ENCODE data around the gene MAP3K14. TPM values are rescaled to one million over a fixed set of nuclear protein-coding genes. Genes with fewer than 3 reads are reported as not detected.

MAP3K14 gene
- total RNA-seq, 4 donors from 2014 or later: 9.6 to 14.4 (median 11.9) TPM

DNA sequence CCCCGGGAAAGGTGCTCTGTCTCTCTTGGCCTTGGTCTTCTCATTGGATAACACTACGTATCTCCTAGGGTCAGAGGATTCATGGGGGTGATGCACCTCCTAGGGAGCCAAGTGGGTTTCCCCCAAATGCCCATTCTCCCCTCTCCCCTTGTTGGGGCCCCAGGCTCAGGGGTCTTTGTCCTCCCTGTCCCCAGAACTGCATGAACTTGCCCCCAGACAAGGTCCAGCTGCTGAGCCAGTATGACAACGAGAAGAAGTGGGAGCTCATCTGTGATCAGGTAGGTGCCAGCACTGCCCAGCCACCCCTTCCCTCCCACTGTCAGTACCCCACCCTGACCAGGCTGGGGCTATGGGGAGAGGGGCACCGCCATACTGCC is 86.4 kb downstream of the MAP3K14 start:
- H3K36me3 ChIP-seq: no peaks in the 10 kb centered on the region
- 90% methylated on average over 3 of the region's 4 CpGs for WGBS
- H3K4me1 ChIP-seq: peaks cover 62% of the 10 kb centered on the region
- no peaks in the 10 kb centered on the region for H3K9me3 ChIP-seq
- H3K27ac ChIP-seq: peak overlapping the region; percentile 79
- TF ChIP-seq, protein P1, sequence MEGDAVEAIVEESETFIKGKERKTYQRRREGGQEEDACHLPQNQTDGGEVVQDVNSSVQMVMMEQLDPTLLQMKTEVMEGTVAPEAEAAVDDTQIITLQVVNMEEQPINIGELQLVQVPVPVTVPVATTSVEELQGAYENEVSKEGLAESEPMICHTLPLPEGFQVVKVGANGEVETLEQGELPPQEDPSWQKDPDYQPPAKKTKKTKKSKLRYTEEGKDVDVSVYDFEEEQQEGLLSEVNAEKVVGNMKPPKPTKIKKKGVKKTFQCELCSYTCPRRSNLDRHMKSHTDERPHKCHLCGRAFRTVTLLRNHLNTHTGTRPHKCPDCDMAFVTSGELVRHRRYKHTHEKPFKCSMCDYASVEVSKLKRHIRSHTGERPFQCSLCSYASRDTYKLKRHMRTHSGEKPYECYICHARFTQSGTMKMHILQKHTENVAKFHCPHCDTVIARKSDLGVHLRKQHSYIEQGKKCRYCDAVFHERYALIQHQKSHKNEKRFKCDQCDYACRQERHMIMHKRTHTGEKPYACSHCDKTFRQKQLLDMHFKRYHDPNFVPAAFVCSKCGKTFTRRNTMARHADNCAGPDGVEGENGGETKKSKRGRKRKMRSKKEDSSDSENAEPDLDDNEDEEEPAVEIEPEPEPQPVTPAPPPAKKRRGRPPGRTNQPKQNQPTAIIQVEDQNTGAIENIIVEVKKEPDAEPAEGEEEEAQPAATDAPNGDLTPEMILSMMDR (IDR thresholded peaks at IDR 0.05): no peak
- TF ChIP-seq POLR2AphosphoS5 (IDR thresholded peaks at IDR 0.05) (no peak), POLR2A (IDR thresholded peaks at IDR 0.05) (no peak)
- no peak for DNase-seq (ENCODE audit: low spot score in 2 of 2)
- H3K4me3 ChIP-seq: no peak overlapping the region
- no peaks in the 10 kb centered on the region for H3K27me3 ChIP-seq

DNA sequence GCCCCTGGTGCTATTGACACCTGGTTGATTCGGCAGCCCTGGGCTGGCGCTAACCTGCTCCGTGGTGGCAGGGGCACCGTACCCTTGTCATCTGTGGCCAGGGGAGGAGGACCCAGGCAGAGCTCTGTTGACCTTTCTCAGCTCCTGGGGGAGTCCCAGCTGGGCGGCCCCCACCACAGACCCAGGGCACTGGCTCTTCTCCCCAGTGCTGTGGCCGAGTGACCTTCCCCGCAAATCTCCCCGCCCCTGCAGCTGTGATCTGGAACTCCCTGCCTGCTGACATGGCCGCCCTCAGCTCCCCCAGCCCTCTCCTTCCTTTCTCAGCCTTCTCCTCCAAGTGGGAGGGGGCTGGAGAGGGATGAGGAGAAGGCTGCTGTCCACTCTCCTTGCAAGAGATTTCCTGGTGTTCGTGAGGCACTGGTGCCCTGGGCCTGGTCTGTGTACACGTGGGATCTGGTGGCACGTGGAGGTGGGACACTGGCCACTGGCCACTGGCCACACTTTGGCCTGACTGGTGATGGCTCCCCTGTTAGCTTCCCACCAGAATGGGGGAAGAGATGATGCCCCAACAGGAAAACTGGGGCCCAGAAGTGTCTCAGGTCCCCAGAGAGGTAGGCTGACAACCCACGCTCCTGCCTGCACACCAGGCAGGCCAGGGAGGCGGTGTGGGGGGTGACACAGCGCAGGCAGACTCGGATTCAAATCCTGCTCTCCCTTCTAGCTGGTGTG is 87.0 kb downstream of the MAP3K14 start:
- DNase-seq (ENCODE audit: low spot score in 2 of 2): no peak
- no peak for TF ChIP-seq POLR2AphosphoS5 (IDR thresholded peaks at IDR 0.05)
- TF ChIP-seq, protein P1 (IDR thresholded peaks at IDR 0.05): no peak
- TF ChIP-seq EP300 (IDR thresholded peaks at IDR 0.05): no peak
- TF ChIP-seq POLR2A (IDR thresholded peaks at IDR 0.05): no peak
- Histone ChIP-seq H3K4me1 (peaks cover 66% of the 10 kb centered on the region), H3K4me3 (no peak overlapping the region), H3K36me3 (no peaks in the 10 kb centered on the region), H3K27me3 (no peaks in the 10 kb centered on the region), H3K27ac (peak overlapping the region; percentile 79), H3K9me3 (no peaks in the 10 kb centered on the region)
- 67% methylated on average over 9 of the region's 16 CpGs for WGBS

DNA sequence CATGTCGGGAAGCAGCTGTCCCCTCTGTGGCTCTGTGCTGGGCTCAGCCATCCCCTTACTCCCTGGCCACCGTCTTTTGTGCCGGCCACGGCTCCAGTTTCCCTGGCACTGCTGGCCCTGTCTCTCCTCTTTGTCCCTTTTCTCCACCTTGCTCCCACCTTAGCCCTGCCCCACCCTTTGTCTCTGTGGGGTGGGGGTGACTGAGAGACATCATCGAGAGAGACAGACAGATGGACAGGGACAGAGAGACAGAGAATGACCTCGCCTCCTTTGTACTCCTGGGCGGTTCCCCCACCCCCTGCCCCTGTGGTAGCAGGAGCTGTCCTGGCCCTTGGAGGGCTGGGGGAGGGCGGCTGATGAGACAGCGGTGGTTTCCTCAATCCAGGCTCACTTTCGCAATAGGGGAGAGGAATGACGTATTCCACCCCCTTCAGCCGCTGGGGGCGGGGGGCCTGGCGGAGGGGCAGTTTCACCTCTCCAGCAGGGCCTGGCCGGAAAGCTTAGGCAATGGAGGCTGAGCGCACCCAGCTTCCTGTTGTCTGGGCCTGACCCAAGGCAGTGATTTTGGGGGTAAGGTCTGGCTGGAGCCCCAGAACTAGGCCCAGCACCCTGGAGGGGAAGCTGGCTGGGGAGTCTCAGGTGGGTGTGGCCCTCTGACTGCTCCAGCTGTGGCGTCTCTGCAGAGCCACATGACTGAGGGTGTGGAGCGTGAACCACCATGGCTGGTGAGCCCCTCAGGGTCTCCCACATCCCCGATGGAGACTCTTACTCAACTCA is 87.9 kb downstream of the MAP3K14 start:
- Histone ChIP-seq H3K27me3 (no peaks in the 10 kb centered on the region), H3K9me3 (no peaks in the 10 kb centered on the region), H3K27ac (peak overlapping the region; percentile 79), H3K4me1 (peaks cover 71% of the 10 kb centered on the region), H3K36me3 (no peaks in the 10 kb centered on the region), H3K4me3 (peak overlapping the region; percentile 11)
- TF ChIP-seq, protein P1 (IDR thresholded peaks at IDR 0.05): no peak
- TF ChIP-seq POLR2AphosphoS5 (IDR thresholded peaks at IDR 0.05): peak in 2 of 3 donors; percentile 65 to 67
- peak in 1 of 2 donors; percentile 15 for TF ChIP-seq POLR2A (IDR thresholded peaks at IDR 0.05)
- DNase-seq (ENCODE audit: low spot score in 2 of 2): peak; percentile 94 to 96
- WGBS: 43% methylated on average over 17 of the region's 19 CpGs

DNA sequence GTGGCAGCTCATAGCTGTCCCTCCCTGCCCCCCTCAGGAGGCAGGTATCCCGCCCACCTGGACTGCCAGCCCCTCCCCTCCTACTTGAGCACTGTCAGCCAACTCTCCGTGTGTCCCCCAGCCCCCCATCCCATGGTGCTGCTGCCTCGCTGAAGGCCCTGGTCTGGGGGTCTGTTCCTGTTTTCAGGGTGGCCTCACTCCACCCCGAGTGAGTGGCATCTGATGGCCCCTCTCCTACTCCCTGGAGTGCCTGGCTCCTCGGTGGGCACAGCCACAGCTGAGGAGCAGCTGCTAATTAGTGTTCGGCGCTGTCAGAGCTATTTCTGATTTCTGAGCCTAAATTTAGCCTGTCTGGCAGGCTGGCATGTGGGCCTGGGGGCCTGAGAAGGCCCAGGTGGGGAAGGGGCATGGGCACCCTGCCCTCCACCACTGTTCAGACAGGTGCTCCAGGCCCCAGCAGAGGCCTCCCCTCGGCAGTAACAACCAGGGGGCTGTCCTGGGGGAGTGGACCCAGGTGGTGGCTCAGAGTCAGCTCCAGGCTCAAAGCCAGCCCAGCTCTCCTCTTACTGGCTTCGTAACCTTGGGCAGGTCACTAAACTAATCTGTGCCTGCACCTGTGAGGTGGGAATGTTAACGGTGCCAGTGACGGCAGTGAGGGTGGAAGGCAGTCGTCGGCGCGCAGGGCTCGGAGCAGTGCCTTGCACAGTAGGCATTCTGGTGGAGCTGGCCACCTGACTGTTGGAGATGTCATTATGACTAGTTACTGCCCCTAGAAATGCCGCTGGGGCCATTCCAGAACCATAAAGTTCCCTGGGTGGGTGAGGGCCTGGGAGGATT is 88.7 kb downstream of the MAP3K14 start:
- 62% methylated on average over 14 of the region's 17 CpGs for WGBS
- TF ChIP-seq, protein P1 (IDR thresholded peaks at IDR 0.05): no peak
- no peak for TF ChIP-seq POLR2AphosphoS5 (IDR thresholded peaks at IDR 0.05)
- TF ChIP-seq POLR2A (IDR thresholded peaks at IDR 0.05): no peak
- TF ChIP-seq EP300 (IDR thresholded peaks at IDR 0.05): no peak
- Histone ChIP-seq H3K36me3 (no peaks in the 10 kb centered on the region), H3K9me3 (no peaks in the 10 kb centered on the region), H3K27me3 (no peaks in the 10 kb centered on the region), H3K4me1 (peaks cover 78% of the 10 kb centered on the region), H3K4me3 (peak overlapping the region; percentile 11), H3K27ac (peak overlapping the region; percentile 79)
- peak in 1 of 2 donors; percentile 60 for DNase-seq (ENCODE audit: low spot score in 2 of 2)

All from suprapubic skin (tissue), 4 donors.